ENCODE data around the gene TLE1.

GRCh38 chr9:81636255-81636599 lies 53.1 kb downstream of the TLE1 start:
- TF ChIP-seq, protein P1, sequence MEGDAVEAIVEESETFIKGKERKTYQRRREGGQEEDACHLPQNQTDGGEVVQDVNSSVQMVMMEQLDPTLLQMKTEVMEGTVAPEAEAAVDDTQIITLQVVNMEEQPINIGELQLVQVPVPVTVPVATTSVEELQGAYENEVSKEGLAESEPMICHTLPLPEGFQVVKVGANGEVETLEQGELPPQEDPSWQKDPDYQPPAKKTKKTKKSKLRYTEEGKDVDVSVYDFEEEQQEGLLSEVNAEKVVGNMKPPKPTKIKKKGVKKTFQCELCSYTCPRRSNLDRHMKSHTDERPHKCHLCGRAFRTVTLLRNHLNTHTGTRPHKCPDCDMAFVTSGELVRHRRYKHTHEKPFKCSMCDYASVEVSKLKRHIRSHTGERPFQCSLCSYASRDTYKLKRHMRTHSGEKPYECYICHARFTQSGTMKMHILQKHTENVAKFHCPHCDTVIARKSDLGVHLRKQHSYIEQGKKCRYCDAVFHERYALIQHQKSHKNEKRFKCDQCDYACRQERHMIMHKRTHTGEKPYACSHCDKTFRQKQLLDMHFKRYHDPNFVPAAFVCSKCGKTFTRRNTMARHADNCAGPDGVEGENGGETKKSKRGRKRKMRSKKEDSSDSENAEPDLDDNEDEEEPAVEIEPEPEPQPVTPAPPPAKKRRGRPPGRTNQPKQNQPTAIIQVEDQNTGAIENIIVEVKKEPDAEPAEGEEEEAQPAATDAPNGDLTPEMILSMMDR (IDR thresholded peaks at IDR 0.05; ENCODE audit: insufficient read depth, low read length), result no peak
- no peak for TF ChIP-seq GABPA (IDR thresholded peaks at IDR 0.05; ENCODE audit: low read depth)
